Stimulated activated CD8-positive, alpha-beta memory T cell treated with anti-CD3 and anti-CD28 coated beads, Interleukin-12 subunit alpha, Interleukin-12 subunit beta, amount 100 ng/mL, for 4 hours (primary cell): Measurements from ENCODE around the gene TCFL5.

Source experiments
- DNase-seq: peaks from one replicate; pipeline ENCODE4 v3.0.0-alpha.2; 2020; ENCODE audit warnings: low read depth

TCFL5 gene

DNA sequence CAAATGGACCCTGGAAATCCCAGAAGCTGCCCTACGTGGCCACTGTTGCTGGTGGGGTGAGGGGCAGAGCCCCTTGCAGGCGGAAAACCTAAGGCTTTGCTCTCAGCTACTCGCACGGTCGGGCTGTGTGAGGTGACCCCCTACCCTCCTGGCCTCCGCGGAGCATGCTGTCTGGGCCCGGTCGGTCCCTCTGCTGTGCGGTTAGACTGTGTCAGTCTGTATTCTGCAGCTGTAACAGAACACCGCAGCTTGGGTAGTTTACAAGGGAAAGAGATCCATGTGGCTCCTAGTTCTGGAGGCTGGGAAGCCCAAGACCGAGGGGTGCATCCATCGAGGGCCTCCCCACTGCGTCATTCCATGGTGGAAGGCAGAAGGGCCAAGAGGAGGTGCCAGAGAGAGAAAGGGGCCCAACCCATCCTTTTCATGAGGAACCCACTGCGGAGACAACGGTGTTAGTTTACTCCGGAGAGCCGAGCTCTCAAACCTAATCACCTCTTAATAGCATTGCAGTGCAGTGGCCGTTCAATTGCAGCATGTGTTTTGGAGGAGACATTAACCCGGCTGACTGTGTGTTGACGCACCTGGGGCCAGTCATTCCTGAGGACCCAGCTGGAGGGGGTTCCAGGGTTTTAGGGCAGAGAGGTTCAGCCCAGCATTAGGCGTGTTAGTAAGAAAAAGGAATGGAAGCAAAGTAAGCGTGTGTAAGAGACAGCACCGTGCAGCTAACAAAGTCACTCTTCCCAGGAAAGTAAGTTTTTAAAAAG is 26.5 kb downstream of the TCFL5 start:
- no peak for DNase-seq

GRCh38 chr20:62832951-62833391 is 28.7 kb downstream of the TCFL5 start:
- DNase-seq: no peak

DNA sequence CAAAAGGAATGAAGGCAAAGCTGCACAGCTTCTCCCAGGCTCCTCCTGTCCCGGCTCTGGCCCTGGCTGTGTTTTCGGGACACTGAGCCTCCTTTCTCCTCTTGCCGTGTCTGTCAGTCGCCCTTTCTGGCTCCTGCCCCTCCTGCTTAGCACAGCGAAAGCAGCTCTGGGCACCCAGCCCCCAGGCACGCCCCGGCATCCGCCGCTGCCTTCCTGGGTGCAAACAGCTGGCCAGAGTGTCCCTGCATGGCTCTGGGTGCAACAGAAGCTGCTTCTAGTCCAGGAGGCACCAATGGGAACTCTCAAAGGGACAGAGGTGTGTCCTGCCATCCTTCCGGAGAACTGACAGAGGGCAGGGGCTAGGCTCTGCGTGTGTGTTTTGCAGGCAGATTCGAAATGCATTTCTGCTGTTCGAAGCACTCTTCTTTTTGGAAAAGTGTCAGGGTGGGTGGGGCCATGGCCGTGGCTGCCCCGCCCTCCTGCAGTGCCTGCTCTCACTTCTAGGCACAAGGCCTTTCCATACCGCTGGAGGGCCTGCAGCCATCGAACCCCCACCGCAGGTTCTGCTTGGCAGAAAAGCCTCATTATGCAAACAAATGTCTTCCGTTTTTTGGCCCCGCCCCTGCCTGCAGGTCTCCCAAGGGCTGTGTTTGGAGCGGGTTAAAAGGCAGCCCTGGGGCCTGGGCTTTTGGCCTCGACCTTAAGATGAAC is 29.3 kb downstream of the TCFL5 start:
- DNase-seq: no peak

GRCh38 chr20:62831854-62832211 is 29.8 kb downstream of the TCFL5 start:
- no peak for DNase-seq

GRCh38 chr20:62831361-62831788 is 30.2 kb downstream of the TCFL5 start:
- DNase-seq: no peak

GRCh38 chr20:62830821-62831220 is 30.8 kb downstream of the TCFL5 start:
- no peak for DNase-seq

DNA sequence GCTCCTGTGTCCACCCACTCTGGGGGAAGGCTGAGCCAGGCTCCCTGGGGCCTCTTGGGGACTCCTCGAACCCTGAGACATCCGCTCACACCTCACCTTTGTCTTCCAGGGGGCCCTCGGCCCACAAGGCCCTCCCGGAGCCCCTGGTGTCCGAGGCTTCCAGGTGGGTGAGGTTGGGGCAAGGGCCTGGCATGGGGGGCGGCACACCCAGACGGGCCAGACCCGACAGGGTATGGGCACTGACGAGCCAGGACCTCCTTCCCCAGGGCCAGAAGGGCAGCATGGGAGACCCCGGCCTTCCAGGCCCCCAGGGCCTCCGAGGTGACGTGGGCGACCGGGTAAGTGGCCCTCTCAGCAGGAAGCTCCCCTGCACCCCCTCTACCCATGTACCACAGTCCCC is 31.4 kb downstream of the TCFL5 start:
- no peak for DNase-seq

DNA sequence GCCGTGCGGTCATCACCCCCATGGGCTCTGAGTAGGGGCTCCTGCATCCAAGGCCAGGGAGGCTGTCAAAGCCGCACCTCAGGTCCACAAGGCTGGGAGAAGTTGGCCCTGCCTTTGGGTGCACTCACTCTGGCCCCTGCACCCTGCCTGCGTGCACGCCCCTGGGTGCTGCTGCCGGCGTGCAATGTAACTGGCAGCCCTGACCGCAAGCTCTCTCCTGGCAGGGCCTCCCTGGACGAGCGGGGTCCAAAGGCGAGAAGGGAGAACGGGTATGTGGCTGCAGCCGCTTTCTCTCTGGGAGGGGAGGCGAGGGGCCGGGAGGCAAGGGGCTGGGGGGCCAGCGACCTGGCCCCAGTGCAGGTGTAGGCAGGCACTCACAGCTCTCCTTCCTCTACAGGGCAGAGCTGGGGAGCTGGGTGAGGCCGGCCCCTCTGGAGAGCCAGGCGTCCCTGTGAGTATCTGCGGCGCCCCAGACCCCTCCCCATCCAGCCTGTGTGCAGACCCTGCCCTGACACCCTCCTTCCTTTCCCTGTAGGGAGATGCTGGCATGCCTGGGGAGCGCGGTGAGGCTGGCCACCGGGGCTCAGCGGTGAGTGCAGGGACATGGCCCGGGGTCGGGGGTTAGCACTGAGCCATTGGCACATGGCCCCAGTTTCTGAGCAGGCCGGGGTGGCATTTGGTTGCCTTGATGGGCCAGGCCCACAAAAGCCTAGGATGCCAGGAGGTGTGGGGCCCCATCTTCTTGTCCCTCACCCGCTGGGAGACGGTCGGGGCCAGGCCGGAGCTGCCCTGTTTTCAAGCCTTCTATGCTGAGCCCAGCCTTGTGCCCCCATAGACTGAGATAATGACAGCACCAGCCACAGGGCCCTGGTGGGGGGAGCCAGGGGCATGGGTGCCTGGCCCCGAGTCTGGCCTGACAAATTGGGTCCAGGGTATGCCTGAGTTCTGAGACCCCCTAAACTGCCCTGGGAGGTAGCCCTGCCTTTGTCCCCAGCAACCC is 32.1 kb downstream of the TCFL5 start:
- no peak for DNase-seq

DNA sequence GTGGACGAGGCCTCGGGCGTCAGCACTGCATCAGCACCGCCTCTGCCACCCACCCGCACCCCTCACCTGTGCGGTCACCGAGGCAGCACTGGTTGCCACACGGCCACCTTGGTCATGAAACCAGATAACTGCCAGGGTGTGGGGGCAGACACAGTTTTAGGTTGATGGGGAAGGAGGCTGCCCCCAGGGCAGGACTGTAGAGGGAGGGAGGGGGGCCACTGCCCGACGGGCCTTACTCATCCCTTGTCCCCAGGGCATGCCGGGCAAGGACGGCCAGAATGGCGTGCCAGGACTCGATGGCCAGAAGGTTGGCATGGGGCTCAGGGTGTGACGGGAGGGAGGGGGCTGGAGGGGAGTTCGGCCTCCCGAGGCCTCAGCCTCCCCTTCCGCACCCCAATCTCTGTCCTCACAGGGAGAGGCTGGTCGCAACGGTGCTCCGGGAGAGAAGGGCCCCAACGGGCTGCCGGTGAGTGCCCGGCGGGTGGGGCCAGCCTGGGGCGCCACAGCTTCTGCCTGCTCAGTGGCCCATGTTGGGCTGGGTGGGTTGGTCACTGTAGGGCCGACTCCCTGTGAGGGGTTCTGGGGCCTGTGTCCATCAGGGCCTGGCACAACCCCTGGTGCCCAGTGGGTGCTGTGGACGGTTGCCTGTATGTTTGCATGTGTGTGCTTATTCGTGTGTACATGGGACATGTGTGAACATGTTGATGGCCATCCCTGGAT is 33.0 kb downstream of the TCFL5 start:
- no peak for DNase-seq

DNA sequence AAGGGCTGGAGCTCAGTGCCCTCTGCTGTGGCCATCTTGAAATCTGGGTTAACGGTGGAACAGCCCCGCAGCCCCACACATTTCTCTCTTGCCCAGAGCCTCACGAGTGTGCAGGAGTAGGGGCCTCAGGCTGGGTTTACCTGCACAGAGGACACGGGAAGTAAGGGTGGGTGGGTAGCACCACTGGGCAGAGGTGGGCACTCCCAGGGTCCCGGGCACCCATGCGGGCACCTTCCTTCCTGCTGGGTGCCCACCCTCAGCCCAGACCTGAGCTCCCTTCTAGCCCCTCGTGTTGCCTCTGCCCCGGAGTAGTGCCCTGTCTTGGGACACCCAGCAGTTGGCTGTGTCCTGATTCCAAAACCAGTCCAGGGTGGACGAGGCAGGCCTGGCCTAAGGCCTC is 33.6 kb downstream of the TCFL5 start:
- no peak for DNase-seq

DNA sequence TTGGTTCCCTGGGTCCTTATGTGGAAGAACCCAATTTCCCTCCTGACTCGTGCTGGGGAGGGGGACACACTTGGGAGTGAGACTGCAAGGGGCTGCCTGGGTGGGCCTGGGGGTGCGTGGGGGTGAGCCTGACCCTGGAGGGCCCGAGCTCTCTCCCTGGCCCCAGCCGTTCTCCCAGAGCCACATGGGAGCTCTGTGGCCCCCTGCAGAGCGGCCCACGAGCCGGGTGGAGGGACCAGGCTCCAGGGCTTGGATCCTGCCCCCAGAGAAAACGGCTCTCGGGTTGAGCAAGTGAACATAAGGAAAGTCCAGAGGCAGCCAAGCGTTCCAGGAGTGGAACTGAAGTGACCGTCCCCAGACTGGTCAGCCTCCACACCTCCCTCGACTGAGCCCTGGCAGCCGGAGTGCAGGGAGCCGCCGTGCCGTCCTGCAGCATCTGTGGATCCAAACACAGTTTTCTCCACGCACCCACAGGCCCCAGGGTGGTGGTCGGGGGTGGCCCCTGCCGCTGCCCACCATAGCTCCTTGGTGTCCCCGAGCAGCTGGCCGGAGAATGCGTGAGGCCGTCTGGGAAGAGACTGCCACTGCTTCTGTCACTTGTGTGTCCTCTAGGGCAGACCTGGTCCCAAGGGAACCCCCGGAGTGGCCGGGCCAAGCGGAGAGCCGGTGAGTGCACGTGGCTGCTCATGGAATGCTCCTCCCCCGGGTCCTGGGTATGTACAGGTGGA is 34.1 kb downstream of the TCFL5 start:
- no peak for DNase-seq

GRCh38 chr20:62826646-62827310 is 34.8 kb downstream of the TCFL5 start:
- DNase-seq: no peak

DNA sequence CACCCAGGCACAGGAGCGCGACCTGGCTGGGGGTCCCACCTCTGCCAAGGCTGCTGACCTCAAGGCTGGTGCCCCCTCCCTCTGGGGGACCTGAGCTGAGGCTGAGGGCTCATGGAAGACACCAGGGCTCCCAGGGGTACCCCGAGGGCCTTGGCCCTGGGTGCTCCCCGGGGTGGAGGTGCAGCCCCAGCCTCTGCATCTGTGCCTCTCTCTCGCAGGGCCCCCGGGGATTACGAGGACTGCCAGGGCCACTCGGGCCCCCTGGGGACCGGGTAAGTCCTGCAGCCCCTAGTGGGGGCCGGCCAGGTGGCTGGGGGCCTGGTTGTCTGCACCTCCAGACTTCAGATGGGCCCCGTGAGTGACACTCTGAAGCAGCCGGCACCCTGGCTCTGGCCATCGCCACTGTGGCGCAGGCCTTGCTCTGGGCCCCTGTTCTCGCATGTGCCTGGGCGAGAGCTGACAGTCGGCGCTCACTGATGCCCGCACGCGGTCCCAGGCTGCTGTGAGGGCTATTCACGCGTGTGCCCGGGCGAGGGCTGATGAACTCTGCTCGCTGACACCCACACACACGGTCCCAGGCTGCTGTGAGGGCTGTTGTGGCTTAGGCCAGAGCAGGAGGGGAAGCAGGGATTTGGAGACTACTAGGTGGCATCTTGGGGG is 35.5 kb downstream of the TCFL5 start:
- no peak for DNase-seq

DNA sequence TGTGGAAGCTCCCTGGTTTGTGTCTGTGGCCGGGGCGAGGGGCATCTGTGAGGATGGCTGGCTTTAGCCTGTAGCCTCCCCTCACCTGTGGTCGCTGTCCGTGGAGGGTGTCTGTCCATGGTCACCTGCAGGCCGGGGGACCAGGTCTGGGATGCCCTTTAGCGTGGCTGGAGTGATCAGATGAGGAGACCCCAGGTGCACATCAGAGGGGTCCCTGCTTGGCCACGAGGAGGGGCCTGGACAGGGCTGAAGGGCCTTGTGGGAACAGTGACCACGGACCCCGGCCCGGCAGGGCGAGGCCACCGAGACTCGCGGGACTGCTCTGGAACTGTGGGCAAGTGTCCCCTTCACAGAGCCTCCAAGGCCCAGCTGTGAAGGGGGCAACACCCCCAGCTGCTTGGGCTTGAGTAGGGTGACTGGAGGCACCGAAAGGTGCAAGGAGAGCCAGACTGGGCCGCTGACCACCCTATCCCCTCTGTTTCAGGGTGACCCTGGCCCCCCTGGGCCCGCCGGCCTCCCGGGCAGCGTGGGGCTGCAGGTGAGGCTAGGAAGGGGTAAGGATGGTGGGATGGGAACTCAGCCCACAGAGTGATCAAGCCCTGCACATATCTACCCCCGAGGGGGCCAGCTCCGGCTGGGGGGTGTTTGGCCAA is 36.2 kb downstream of the TCFL5 start:
- DNase-seq: no peak

DNA sequence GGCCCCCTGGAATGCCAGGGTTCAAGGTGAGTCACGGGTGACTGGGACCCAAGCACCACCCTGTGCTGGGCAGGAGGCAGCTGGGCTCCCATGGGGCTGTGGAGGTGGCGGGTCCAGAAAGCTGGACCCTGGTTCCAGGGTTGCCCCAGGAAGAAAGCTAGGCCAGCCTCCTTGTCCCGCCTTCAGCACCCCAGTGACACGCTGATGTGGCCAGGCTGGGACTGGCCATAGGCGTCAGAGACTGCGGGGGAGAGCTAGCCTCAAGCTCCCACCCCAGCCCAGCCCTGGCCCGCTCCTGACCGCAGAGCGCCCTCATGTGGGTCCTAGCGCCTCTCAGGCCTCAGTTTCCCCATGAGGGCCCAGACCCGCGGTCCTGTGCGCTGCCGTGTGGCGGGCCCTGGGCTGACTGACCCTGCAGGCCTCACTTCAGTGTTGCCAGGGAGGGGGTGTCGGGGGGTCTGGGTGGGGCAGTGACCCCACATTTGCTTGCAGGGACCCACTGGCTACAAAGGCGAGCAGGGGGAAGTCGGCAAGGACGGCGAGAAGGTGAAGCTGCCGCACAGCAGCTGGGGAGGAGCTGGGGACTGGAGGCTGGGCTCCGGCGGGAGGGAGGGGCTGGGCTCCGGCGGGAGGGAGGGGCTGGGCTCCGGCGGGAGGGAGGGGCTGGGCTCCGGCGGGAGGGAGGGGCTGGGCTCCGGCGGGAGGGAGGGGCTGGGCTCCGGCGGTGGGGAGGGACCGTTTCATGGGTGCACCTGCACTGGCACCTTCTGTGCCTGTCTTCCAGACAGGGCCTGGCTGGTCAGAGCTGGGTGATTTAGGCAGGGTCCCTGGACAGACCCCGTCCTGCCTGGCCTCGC is 36.9 kb downstream of the TCFL5 start:
- DNase-seq: no peak

- DNase-seq: no peak
These were observed 37.7 kb downstream of the TCFL5 start for GRCh38 chr20:62823688-62824475.

DNA sequence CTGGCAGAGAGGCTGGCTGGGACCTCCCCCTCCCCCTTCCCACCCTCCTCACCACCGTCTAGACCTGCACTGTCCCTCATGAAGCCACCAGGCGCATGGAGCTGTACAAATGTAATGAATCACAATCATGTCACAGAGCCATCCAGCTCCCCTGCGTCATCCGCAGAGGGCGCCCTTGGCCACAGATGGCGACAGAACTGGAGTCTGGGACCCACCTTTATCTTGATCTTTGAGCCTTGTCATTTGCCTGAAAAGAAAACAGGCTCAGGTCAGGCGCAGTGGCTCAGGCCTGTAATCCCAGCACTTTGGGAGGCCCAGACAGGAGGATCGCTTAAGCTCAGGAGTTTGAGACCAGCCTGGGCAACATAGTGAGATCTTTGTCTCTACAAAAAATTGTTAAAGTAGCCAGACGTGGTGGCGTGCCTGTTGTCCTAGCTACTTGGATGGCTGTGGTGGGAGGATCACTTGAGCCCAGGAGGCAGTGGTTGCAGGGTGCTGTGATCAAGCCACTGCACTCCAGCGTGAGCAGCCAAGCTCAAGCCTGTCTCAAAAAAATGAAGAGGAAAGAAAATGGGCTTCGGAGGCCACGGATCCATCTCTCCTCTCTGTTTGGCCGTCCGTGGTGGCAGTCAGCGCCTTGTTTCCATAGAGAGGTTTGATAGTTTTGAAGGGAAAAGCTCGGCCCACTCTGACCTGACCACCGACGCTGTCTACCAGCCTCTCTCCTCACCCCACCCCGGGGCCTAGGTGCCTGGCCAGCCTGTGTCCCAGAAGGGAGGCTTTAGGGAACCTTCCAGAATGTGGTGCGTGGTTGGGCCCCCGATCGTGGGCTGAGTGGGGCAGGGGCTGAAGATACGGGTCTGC is 38.6 kb downstream of the TCFL5 start:
- DNase-seq: no peak
